ENCODE results near the gene GJA3. TPM values are rescaled to one million over a fixed set of nuclear protein-coding genes. Genes with fewer than 3 reads are reported as not detected.

The GJA3 gene
- total and polyA plus RNA-seq, 4 donors, result 0.02 to 0.31 (median 0.03) TPM; not detected in 1

- Histone ChIP-seq H3K9me3 (ENCODE audit: control insufficient read depth in 4 of 4, insufficient read depth in 3 of 4, low read length in 3 of 4) (no peaks in the 10 kb centered on the region), H3K27ac (ENCODE audit: low read depth in 1 of 2, low read length in 1 of 2) (peak overlapping the region; percentile 83 to 91), H3K4me1 (ENCODE audit: control insufficient read depth in 5 of 5, insufficient read depth in 5 of 5, low read length in 5 of 5) (peaks cover 0 to 14% (median 9%) of the 10 kb centered on the region in 5 donors), H3K27me3 (ENCODE audit: control insufficient read depth in 3 of 3, insufficient read depth in 3 of 3, low read length in 2 of 3) (peaks cover 0 to 23% (median 18%) of the 10 kb centered on the region in 3 donors), H3K36me3 (ENCODE audit: control insufficient read depth in 4 of 4, insufficient read depth in 4 of 4, low read length in 4 of 4) (no peaks in the 10 kb centered on the region), H3K9ac (ENCODE audit: insufficient read depth in 1 of 2, low read length in 2 of 2) (peak overlapping the region in 1 of 2 donors; percentile 39), H3K4me3 (no peak overlapping the region)
- peak in 2 of 3 donors; percentile 52 to 68 for DNase-seq
- no peak for TF ChIP-seq CTCF (IDR thresholded peaks at IDR 0.05; ENCODE audit: control extremely low read depth, extremely low read depth)
- peak; percentile 5 for ATAC-seq (ENCODE audit: insufficient read depth, low FRiP score)
- 11 to 14% methylated on average over 6 of the region's 6 CpGs for WGBS, 2 donors
Measured at GRCh38 chr13:20127262-20127561, 33.6 kb downstream of the GJA3 start.

GRCh38 chr13:20126541-20127261, 34.2 kb downstream of the GJA3 start:
- H3K27ac ChIP-seq (ENCODE audit: low read depth in 1 of 2, low read length in 1 of 2), result peak overlapping the region in 1 of 2 donors; percentile 83
- no peak overlapping the region for H3K4me3 ChIP-seq
- WGBS, 2 donors, result 56 to 60% methylated on average over 16 of the region's 16 CpGs
- peaks cover 0 to 23% (median 16%) of the 10 kb centered on the region in 3 donors for H3K27me3 ChIP-seq (ENCODE audit: control insufficient read depth in 3 of 3, insufficient read depth in 3 of 3, low read length in 2 of 3)
- H3K36me3 ChIP-seq (ENCODE audit: control insufficient read depth in 4 of 4, insufficient read depth in 4 of 4, low read length in 4 of 4), result no peaks in the 10 kb centered on the region
- H3K9me3 ChIP-seq (ENCODE audit: control insufficient read depth in 4 of 4, insufficient read depth in 3 of 4, low read length in 3 of 4), result no peaks in the 10 kb centered on the region
- no peak for TF ChIP-seq CTCF (IDR thresholded peaks at IDR 0.05; ENCODE audit: control extremely low read depth, extremely low read depth)
- no peak overlapping the region for H3K9ac ChIP-seq (ENCODE audit: insufficient read depth in 1 of 2, low read length in 2 of 2)
- ATAC-seq (ENCODE audit: insufficient read depth, low FRiP score) (no peak), DNase-seq (no peak)
- H3K4me1 ChIP-seq (ENCODE audit: control insufficient read depth in 5 of 5, insufficient read depth in 5 of 5, low read length in 5 of 5), result peaks cover 0 to 14% (median 9%) of the 10 kb centered on the region in 5 donors

- H3K9ac ChIP-seq (ENCODE audit: insufficient read depth in 1 of 2, low read length in 2 of 2), result no peak overlapping the region
- ATAC-seq (ENCODE audit: insufficient read depth, low FRiP score) (no peak), DNase-seq (no peak)
- TF ChIP-seq CTCF (IDR thresholded peaks at IDR 0.05; ENCODE audit: control extremely low read depth, extremely low read depth), result no peak
- no peak overlapping the region for H3K4me3 ChIP-seq
- peaks cover 0 to 19% (median 13%) of the 10 kb centered on the region in 3 donors for H3K27me3 ChIP-seq (ENCODE audit: control insufficient read depth in 3 of 3, insufficient read depth in 3 of 3, low read length in 2 of 3)
- peak overlapping the region in 1 of 2 donors; percentile 67 for H3K27ac ChIP-seq (ENCODE audit: low read depth in 1 of 2, low read length in 1 of 2)
- H3K9me3 ChIP-seq (ENCODE audit: control insufficient read depth in 4 of 4, insufficient read depth in 3 of 4, low read length in 3 of 4), result no peaks in the 10 kb centered on the region
- no peaks in the 10 kb centered on the region for H3K36me3 ChIP-seq (ENCODE audit: control insufficient read depth in 4 of 4, insufficient read depth in 4 of 4, low read length in 4 of 4)
- peaks cover 0 to 14% (median 9%) of the 10 kb centered on the region in 5 donors for H3K4me1 ChIP-seq (ENCODE audit: control insufficient read depth in 5 of 5, insufficient read depth in 5 of 5, low read length in 5 of 5)
- WGBS, 2 donors, result 72 to 75% methylated on average over 4 of the region's 4 CpGs
Measured at GRCh38 chr13:20125783-20126165, 35.1 kb downstream of the GJA3 start.
